Stomach (tissue), 9 donors: Measurements from ENCODE around the gene PGBD4. TPM values are rescaled to one million over a fixed set of nuclear protein-coding genes. Genes with fewer than 3 reads are reported as not detected.
"Not testable (repeated sequence)": the region's sequence is repeated elsewhere in the genome, so short reads cannot be mapped to it uniquely, and the experiment has no call there.

Experiments
- DNase-seq, 2 donors: peaks; one replicate each; pipeline versions ENCODE4 v3.0.0 to v3.0.0-alpha.2; 2013 to 2019
- H3K27ac ChIP-seq, 5 donors: fragments of 200-600 bp in 4 of 5; sonication (generic) in 4 of 5; one replicate each; pipeline ENCODE4 v1.5.1; 2013 to 2019; ENCODE audit warnings: mild to moderate bottlenecking in 1 of 5, moderate library complexity in 1 of 5
- H3K27me3 ChIP-seq, 3 donors: fragments of 200-600 bp; sonication (generic); one replicate each; pipeline ENCODE4 v1.5.1; 2017 to 2019; ENCODE audit warnings: mixed run types in 1 of 3
- H3K36me3 ChIP-seq, 4 donors: fragments of 200-600 bp; sonication (generic); 1 replicate in 3 of 4; 2 replicates in 1 of 4; pipeline ENCODE4 v1.5.1; 2016 to 2019
- H3K4me1 ChIP-seq, 4 donors: fragments of 200-600 bp; sonication (generic); one replicate each; pipeline ENCODE4 v1.5.1; 2016 to 2019
- H3K4me3 ChIP-seq, 4 donors: fragments of 200-600 bp; sonication (generic) in 3 of 4; one replicate each; pipeline ENCODE4 v1.5.1; 2016 to 2019; ENCODE audit warnings: mild to moderate bottlenecking in 1 of 4
- H3K9me3 ChIP-seq, 4 donors: fragments of 200-600 bp; sonication (generic); one replicate each; pipeline ENCODE4 v1.5.1; 2016 to 2019
- EP300 ChIP-seq: sonication (generic); formaldehyde crosslinking; IDR thresholded peaks from one replicate; pipeline ENCODE4 v1.6.1; 2017; ENCODE audit warnings: antibody characterized with exemption
- POLR2A ChIP-seq, 4 donors: fragments of 450-650 bp; IDR thresholded peaks; one replicate each; pipeline ENCODE4 v1.6.1; 2016; ENCODE audit warnings: antibody characterized with exemption in 4 of 4, control low read depth in 2 of 4, mild to moderate bottlenecking in 1 of 4, moderate library complexity in 1 of 4
- POLR2AphosphoS5 ChIP-seq, 3 donors: sonication (generic); formaldehyde crosslinking; IDR thresholded peaks; one replicate each; pipeline ENCODE4 v1.6.1; 2016; ENCODE audit warnings: antibody characterized with exemption in 3 of 3
- WGBS, 5 donors: extraction: QIAGEN DNeasy Blood & Tissue Kit in 3 of 5; methylation state at CpG; one replicate each; pipeline versions ENCODE4 v1.1.5 to v1.1.7; 2013 to 2018; 5-methylcytosine and 5-hydroxymethylcytosine counted together
- intact Hi-C: fragments of 100-400 bp; cut with DNase I; formaldehyde crosslinking; loops from one replicate; pipeline ENCODE4 v1.15.1; 2023; ENCODE audit warnings: low total_unique reads
- polyA plus RNA-seq, 3 donors: library from polyadenylated mRNA; stranded (reverse); fragments of 200-250 nt; gene quantifications; one replicate each; pipeline ENCODE4 v1.2.3, GENCODE V29; 2013
- total RNA-seq, 5 donors: library from RNA; depleted of rRNA; stranded (reverse); fragments of >200 nt; gene quantifications; one replicate each; pipeline versions ENCODE4 v1.1.0 to v1.2.3, GENCODE V29; 2014 to 2016
- TF ChIP-seq, protein P1 (sequence below), 7 experiments: fragments of 450-650 bp in 4 of 7; fragments of 200-600 bp in 3 of 7; sonication (generic) in 3 of 7; IDR thresholded peaks; one replicate each; pipeline ENCODE4 v1.5.1; 2016 to 2019; ENCODE audit warnings: antibody characterized with exemption in 7 of 7, control low read depth in 2 of 7, mild to moderate bottlenecking in 1 of 7
- donor health status: healthy with polysubstance abuse.
- donor health status: Bipolar disorder and iron deficiency.
- donor health status: healthy.

Gene PGBD4
- total and polyA plus RNA-seq, 8 donors = 0.15 to 1.9 (median 0.78) TPM; not detected in 1

DNA sequence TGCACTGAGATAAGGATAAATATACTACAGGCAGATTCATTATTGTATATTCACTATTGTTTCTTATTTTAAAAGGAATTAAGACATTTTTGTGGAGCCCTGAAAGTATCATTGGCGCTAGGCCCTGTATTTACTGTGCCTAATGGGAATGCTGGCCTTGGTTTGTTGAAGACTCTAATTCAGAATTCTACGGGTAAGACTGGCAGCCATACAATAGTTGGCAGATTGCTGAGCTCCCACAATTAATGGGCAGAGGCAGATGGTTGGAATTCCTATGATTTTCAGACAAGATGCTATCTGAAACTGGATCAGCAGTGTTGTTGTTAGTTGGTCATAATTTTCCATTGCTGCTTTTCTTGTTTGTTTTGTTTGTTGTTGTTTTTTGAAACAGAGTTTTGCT is 14.7 kb downstream of the PGBD4 start:
- no peaks in the 10 kb centered on the region for H3K9me3 ChIP-seq
- DNase-seq = peak in 1 of 2 donors; percentile 32
- no peak overlapping the region for H3K4me3 ChIP-seq
- no peak overlapping the region for H3K27ac ChIP-seq
- peaks cover 0 to 5% (median 0%) of the 10 kb centered on the region in 3 donors for H3K27me3 ChIP-seq
- no peaks in the 10 kb centered on the region for H3K36me3 ChIP-seq
- intact Hi-C loops = no loop called here
- WGBS, 5 donors = 69 to 82% (median 73%) methylated on average over 2 of the region's 2 CpGs
- TF ChIP-seq POLR2A (IDR thresholded peaks at IDR 0.05) (no peak), EP300 (no peak), POLR2AphosphoS5 (IDR thresholded peaks at IDR 0.05) (no peak)
- TF ChIP-seq, protein P1, sequence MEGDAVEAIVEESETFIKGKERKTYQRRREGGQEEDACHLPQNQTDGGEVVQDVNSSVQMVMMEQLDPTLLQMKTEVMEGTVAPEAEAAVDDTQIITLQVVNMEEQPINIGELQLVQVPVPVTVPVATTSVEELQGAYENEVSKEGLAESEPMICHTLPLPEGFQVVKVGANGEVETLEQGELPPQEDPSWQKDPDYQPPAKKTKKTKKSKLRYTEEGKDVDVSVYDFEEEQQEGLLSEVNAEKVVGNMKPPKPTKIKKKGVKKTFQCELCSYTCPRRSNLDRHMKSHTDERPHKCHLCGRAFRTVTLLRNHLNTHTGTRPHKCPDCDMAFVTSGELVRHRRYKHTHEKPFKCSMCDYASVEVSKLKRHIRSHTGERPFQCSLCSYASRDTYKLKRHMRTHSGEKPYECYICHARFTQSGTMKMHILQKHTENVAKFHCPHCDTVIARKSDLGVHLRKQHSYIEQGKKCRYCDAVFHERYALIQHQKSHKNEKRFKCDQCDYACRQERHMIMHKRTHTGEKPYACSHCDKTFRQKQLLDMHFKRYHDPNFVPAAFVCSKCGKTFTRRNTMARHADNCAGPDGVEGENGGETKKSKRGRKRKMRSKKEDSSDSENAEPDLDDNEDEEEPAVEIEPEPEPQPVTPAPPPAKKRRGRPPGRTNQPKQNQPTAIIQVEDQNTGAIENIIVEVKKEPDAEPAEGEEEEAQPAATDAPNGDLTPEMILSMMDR (IDR thresholded peaks at IDR 0.05) = no peak
- H3K4me1 ChIP-seq = no peaks in the 10 kb centered on the region

DNA sequence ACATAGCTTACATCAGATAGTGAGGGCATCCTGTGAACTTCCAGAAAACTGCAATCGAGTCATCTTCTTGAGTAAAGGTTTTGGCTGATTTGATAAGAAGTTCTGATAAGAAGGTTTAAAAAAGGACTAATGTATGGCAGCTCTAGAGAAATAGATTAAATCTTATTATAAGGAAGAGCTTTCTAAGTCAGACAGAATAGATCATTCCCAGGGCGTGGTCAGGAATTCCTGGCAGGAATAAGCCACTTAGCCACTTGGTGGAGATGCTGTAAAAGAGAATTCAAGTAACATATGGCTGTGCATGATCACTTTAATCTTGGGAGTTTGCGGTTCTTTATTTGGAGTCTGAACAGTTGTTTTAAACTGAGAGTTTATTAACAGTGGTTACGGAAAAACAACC is 17.4 kb downstream of the PGBD4 start:
- TF ChIP-seq, protein P1 (IDR thresholded peaks at IDR 0.05) = no peak
- TF ChIP-seq EP300 = no peak
- no peak for TF ChIP-seq POLR2A (IDR thresholded peaks at IDR 0.05)
- TF ChIP-seq POLR2AphosphoS5 (IDR thresholded peaks at IDR 0.05) = no peak
- H3K27ac ChIP-seq = no peak overlapping the region
- intact Hi-C loops = no loop called here
- H3K4me3 ChIP-seq = no peak overlapping the region
- H3K9me3 ChIP-seq = no peaks in the 10 kb centered on the region
- H3K36me3 ChIP-seq = no peaks in the 10 kb centered on the region
- 54 to 69% (median 64%) methylated on average over 4 of the region's 4 CpGs for WGBS, 5 donors
- DNase-seq = no peak
- H3K4me1 ChIP-seq = no peaks in the 10 kb centered on the region
- H3K27me3 ChIP-seq = peaks cover 0 to 5% (median 0%) of the 10 kb centered on the region in 3 donors

DNA sequence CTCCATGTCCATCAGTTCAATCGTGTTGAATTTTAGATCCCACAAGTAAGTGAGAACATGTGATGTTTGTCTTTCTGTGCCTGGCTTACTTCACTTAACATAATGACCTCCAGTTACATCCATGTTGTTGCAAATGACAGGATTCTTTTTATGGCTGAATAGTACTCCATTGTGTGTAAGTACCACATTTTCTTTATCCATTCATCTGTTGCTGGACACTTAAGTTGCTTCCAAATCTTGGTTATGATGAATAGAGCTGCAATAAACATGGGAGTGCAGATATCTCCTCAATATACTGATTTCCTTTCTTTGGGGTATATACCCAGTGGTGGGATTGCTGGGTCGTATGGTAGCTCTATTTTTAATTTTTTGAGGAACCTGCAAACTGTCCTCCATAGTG is 18.5 kb downstream of the PGBD4 start:
- 64 to 81% (median 74%) methylated on average over 2 of the region's 2 CpGs for WGBS, 5 donors
- H3K36me3 ChIP-seq, H3K9me3 ChIP-seq, H3K4me1 ChIP-seq, H3K4me3 ChIP-seq, DNase-seq, H3K27ac ChIP-seq, H3K27me3 ChIP-seq, intact Hi-C loops: not testable (repeated sequence)

DNA sequence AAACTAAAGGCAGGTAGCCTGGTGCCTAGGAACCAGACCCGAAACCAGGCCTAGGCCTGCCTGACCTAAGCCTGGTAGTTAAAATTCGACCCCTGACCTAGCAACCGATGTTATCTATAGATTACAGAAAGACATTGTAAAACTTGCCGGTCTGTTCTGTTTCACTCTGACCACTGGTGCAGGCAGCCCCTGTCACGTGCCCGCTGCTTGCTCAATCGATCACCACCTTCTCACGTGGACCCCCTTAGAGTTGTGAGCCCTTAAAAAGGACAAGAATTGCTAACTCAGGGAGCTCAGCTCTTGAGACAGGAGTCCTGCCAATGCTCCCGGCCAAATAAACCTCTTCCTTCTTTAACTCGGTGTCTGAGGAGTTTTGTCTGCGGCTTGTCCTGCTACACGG is 19.9 kb downstream of the PGBD4 start:
- H3K4me1 ChIP-seq, H3K9me3 ChIP-seq, H3K27me3 ChIP-seq, H3K27ac ChIP-seq, intact Hi-C loops, H3K36me3 ChIP-seq, H3K4me3 ChIP-seq, DNase-seq: not testable (repeated sequence)
- 79 to 88% (median 86%) methylated on average over 12 of the region's 12 CpGs for WGBS, 5 donors

DNA sequence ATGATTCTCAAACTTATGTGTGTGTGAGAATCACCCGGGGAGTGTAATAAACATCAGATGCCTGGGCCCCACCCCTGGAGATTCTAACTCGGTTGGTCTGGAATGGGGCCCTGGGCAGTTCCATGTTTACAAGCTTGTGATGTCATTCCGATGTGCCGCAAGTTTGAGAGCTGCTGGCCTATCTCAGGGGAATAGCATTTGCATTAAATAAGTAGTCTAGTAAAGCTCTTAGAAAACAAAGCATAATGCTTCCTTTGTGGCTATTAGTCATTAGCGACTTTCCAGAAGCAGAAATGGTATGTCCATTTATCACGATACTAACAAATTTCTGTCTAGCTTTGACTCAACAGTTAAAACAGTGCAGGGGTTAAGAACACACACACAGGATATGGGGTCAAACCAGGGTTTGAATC is 20.9 kb downstream of the PGBD4 start:
- TF ChIP-seq EP300 (no peak), POLR2A (IDR thresholded peaks at IDR 0.05) (no peak)
- TF ChIP-seq, protein P1 (IDR thresholded peaks at IDR 0.05) = no peak
- Histone ChIP-seq H3K27ac (no peak overlapping the region), H3K36me3 (no peaks in the 10 kb centered on the region), H3K4me3 (no peak overlapping the region), H3K4me1 (no peaks in the 10 kb centered on the region), H3K27me3 (no peaks in the 10 kb centered on the region), H3K9me3 (no peaks in the 10 kb centered on the region)
- peak in 1 of 2 donors; percentile 33 for DNase-seq
- intact Hi-C loops = no loop called here
- 48 to 65% (median 63%) methylated on average over 6 of the region's 6 CpGs for WGBS, 5 donors
